HEK293T (cell line): ENCODE results near the gene ARHGAP5.

Experiments used
- ARNT ChIP-seq: fragments of 450-650 bp; IDR thresholded peaks from 2 replicates; pipeline ENCODE4 v1.6.1; 2017; ENCODE audit warnings: mild to moderate bottlenecking
- BHLHE40 ChIP-seq: fragments of 450-650 bp; IDR thresholded peaks from 2 replicates; pipeline ENCODE4 v1.6.1; 2016; ENCODE audit warnings: mild to moderate bottlenecking, moderate library complexity, borderline replicate concordance
- CTBP1 ChIP-seq: fragments of 450-650 bp; IDR thresholded peaks from 2 replicates; pipeline ENCODE4 v1.6.1; 2016; ENCODE audit warnings: borderline replicate concordance
- ELF4 ChIP-seq: fragments of 450-650 bp; IDR thresholded peaks from 2 replicates; pipeline ENCODE4 v1.6.1; 2017; ENCODE audit warnings: antibody characterized with exemption
- FOXA1 ChIP-seq: fragments of 450-650 bp; IDR thresholded peaks from 2 replicates; pipeline ENCODE4 v1.6.1; 2016; ENCODE audit warnings: mild to moderate bottlenecking
- FOXK2 ChIP-seq: fragments of 450-650 bp; IDR thresholded peaks from 2 replicates; pipeline ENCODE4 v1.6.1; 2016; ENCODE audit warnings: mild to moderate bottlenecking
- FOXM1 ChIP-seq: fragments of 450-650 bp; IDR thresholded peaks from 2 replicates; pipeline ENCODE4 v1.6.1; 2017; ENCODE audit warnings: mild to moderate bottlenecking, borderline replicate concordance
- L3MBTL2 ChIP-seq: fragments of 450-650 bp; conservative IDR thresholded peaks from 2 replicates; pipeline ENCODE4 v1.6.1; 2016; ENCODE audit warnings: mild to moderate bottlenecking
- NFRKB ChIP-seq: fragments of 450-650 bp; IDR thresholded peaks from 2 replicates; pipeline ENCODE4 v1.6.1; 2016; ENCODE audit warnings: mild to moderate bottlenecking, moderate library complexity
- PKNOX1 ChIP-seq: fragments of 450-650 bp; IDR thresholded peaks from 2 replicates; pipeline ENCODE4 v1.6.1; 2016
- SP1 ChIP-seq: fragments of 450-650 bp; IDR thresholded peaks from 2 replicates; pipeline ENCODE4 v1.6.1; 2017
- SUZ12 ChIP-seq: fragments of 450-650 bp; IDR thresholded peaks from 2 replicates; pipeline ENCODE4 v1.6.1; 2016; ENCODE audit warnings: mild to moderate bottlenecking
- ZNF384 ChIP-seq: fragments of 450-650 bp; IDR thresholded peaks from 2 replicates; pipeline ENCODE4 v1.6.1; 2016

GRCh38 chr14:32201193-32201815 lies 124.2 kb downstream of the ARHGAP5 start:
- TF ChIP-seq FOXK2 (no peak), NFRKB (no peak), L3MBTL2 (peak; percentile 75), ZNF384 (no peak), ELF4 (no peak), FOXM1 (no peak), ARNT (no peak), FOXA1 (no peak), BHLHE40 (no peak), SP1 (no peak), CTBP1 (no peak), SUZ12 (no peak), PKNOX1 (0 out of 2 replicates have a peak, but pooled peaks have one; percentile 33)
